Upper lobe of right lung (tissue), 1 donor: Measurements from ENCODE around the gene SPEN. TPM values are rescaled to one million over a fixed set of nuclear protein-coding genes. Genes with fewer than 3 reads are reported as not detected.

Experiments
- ATAC-seq: fragments of 200-7000 bp; cut with Tn5 transposase; one replicate; pipeline ENCODE4 v1.9.1; 2020; ENCODE audit warnings: mild to moderate bottlenecking, moderate library complexity
- DNase-seq: peaks from one replicate; pipeline ENCODE4 v3.0.0-alpha.2; 2020
- H3K27ac ChIP-seq: fragments of 200-600 bp; one replicate; pipeline ENCODE4 v1.8.0; 2022
- H3K27me3 ChIP-seq: fragments of 200-600 bp; one replicate; pipeline ENCODE4 v1.8.0; 2022; ENCODE audit warnings: mild to moderate bottlenecking
- H3K36me3 ChIP-seq: fragments of 200-600 bp; one replicate; pipeline ENCODE4 v1.8.0; 2022
- H3K4me1 ChIP-seq: fragments of 200-600 bp; one replicate; pipeline ENCODE4 v1.8.0; 2022
- H3K4me3 ChIP-seq: fragments of 200-600 bp; one replicate; pipeline ENCODE4 v1.8.0; 2022; ENCODE audit warnings: mild to moderate bottlenecking
- H3K9me3 ChIP-seq: fragments of 200-600 bp; one replicate; pipeline ENCODE4 v1.8.0; 2022
- intact Hi-C: fragments of 100-400 bp; cut with DNase I; formaldehyde crosslinking; loops from one replicate; pipeline ENCODE4 v1.11.0; 2022
- total RNA-seq: library from RNA; stranded (reverse); fragmentation: NEBNext Ultra II Directional; extraction: Animal tissue kit (Norgen Biotek cat#: 25700); gene quantifications from one replicate; pipeline ENCODE4 v1.2.1, GENCODE V29; 2021
- TF ChIP-seq, protein P1 (sequence below): fragments of 200-600 bp; IDR thresholded peaks from one replicate; pipeline ENCODE4 v1.8.0; 2022; ENCODE audit warnings: antibody characterized with exemption
- donor health status: DM: no; HTN: yes; CAD: no; lungs with severe emphysema.

SPEN gene
- total RNA-seq, 1 donor from 2014 or later: 53.1 TPM

DNA sequence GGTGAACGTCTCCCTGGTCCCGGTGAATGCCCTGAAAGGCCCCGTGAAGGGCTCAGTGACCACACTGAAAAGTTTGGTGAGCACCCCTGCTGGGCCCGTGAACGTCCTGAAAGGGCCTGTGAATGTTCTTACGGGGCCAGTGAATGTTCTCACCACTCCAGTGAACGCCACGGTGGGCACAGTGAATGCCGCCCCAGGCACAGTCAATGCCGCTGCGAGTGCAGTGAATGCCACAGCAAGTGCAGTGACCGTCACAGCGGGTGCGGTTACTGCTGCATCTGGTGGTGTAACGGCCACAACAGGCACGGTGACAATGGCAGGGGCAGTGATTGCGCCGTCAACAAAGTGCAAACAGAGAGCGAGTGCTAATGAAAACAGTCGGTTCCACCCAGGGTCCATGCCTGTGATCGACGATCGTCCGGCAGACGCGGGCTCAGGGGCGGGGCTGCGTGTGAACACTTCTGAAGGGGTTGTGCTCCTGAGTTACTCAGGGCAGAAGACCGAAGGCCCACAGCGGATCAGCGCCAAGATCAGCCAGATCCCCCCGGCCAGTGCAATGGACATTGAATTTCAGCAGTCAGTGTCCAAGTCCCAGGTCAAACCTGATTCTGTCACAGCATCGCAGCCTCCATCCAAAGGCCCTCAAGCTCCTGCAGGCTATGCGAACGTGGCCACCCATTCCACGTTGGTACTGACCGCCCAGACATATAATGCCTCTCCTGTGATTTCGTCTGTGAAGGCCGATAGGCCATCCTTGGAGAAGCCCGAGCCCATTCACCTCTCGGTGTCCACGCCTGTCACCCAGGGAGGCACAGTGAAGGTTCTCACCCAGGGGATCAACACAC lies 86.9 kb downstream of the SPEN start:
- Histone ChIP-seq H3K36me3 (peaks cover 98% of the 10 kb centered on the region), H3K4me3 (no peak overlapping the region), H3K27ac (no peak overlapping the region), H3K4me1 (peaks cover 9% of the 10 kb centered on the region), H3K27me3 (no peaks in the 10 kb centered on the region), H3K9me3 (no peaks in the 10 kb centered on the region)
- DNase-seq (peak; percentile 58), ATAC-seq (no peak)
- TF ChIP-seq, protein P1, sequence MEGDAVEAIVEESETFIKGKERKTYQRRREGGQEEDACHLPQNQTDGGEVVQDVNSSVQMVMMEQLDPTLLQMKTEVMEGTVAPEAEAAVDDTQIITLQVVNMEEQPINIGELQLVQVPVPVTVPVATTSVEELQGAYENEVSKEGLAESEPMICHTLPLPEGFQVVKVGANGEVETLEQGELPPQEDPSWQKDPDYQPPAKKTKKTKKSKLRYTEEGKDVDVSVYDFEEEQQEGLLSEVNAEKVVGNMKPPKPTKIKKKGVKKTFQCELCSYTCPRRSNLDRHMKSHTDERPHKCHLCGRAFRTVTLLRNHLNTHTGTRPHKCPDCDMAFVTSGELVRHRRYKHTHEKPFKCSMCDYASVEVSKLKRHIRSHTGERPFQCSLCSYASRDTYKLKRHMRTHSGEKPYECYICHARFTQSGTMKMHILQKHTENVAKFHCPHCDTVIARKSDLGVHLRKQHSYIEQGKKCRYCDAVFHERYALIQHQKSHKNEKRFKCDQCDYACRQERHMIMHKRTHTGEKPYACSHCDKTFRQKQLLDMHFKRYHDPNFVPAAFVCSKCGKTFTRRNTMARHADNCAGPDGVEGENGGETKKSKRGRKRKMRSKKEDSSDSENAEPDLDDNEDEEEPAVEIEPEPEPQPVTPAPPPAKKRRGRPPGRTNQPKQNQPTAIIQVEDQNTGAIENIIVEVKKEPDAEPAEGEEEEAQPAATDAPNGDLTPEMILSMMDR: no peak
- intact Hi-C loops: no loop called here

DNA sequence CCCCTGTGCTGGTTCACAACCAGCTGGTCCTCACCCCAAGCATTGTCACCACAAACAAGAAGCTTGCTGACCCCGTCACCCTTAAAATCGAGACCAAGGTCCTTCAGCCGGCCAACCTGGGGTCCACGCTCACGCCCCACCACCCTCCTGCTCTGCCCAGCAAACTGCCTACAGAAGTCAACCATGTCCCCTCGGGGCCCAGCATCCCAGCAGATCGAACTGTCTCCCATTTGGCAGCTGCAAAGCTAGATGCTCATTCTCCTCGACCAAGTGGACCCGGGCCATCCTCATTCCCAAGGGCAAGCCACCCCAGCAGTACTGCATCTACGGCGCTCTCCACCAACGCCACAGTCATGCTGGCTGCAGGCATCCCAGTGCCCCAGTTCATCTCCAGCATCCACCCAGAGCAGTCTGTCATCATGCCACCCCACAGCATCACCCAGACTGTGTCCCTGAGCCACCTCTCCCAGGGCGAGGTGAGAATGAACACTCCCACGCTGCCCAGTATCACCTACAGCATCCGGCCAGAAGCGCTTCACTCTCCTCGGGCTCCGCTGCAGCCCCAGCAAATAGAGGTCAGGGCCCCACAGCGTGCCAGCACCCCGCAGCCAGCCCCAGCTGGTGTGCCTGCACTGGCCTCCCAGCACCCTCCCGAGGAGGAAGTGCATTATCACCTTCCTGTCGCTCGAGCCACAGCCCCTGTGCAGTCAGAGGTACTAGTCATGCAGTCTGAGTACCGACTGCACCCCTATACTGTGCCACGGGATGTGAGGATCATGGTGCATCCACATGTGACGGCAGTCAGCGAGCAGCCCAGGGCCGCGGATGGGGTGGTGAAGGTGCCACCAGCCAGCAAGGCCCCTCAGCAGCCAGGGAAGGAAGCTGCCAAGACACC lies 87.8 kb downstream of the SPEN start:
- peaks cover 98% of the 10 kb centered on the region for H3K36me3 ChIP-seq
- peak; percentile 43 for DNase-seq
- H3K4me3 ChIP-seq: no peak overlapping the region
- peaks cover 14% of the 10 kb centered on the region for H3K4me1 ChIP-seq
- no peaks in the 10 kb centered on the region for H3K9me3 ChIP-seq
- TF ChIP-seq, protein P1: no peak
- no peak overlapping the region for H3K27ac ChIP-seq
- ATAC-seq: peak; percentile 2
- no peaks in the 10 kb centered on the region for H3K27me3 ChIP-seq
- intact Hi-C loops: no loop called here

DNA sequence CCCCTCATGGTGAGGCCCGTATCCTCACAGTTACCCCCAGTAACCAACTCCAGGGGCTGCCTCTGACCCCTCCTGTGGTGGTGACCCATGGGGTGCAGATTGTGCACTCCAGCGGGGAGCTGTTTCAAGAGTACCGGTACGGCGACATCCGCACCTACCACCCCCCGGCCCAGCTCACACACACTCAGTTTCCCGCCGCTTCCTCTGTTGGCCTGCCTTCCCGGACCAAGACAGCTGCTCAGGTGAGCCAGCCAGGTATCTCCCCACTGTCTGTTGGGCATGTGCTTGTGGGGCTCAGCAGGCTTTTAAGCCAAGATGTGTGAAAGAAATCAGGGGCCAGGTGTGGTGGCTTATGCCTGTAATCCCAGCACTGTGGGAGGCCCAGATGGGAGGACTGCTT lies 88.5 kb downstream of the SPEN start:
- TF ChIP-seq, protein P1: no peak
- Histone ChIP-seq H3K27ac (no peak overlapping the region), H3K9me3 (no peaks in the 10 kb centered on the region), H3K4me1 (peaks cover 14% of the 10 kb centered on the region), H3K4me3 (no peak overlapping the region), H3K36me3 (peaks cover 98% of the 10 kb centered on the region), H3K27me3 (no peaks in the 10 kb centered on the region)
- intact Hi-C loops: no loop called here
- DNase-seq (peak; percentile 40), ATAC-seq (no peak)

DNA sequence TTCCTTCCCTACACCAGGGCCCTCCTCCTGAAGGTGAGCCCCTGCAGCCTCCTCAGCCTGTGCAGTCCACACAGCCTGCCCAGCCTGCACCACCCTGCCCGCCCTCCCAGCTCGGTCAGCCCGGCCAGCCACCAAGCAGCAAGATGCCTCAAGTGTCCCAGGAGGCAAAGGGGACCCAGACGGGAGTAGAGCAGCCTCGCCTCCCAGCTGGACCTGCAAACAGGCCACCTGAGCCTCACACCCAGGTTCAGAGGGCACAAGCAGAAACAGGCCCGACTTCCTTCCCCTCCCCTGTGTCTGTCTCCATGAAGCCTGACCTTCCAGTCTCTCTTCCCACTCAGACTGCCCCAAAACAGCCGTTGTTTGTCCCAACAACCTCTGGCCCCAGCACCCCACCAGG lies 89.6 kb downstream of the SPEN start:
- intact Hi-C loops: no loop called here
- no peak for ATAC-seq
- Histone ChIP-seq H3K4me1 (peaks cover 14% of the 10 kb centered on the region), H3K27me3 (no peaks in the 10 kb centered on the region), H3K36me3 (peaks cover 98% of the 10 kb centered on the region), H3K4me3 (no peak overlapping the region), H3K27ac (peak overlapping the region; percentile 28), H3K9me3 (no peaks in the 10 kb centered on the region)
- DNase-seq: peak; percentile 58
- TF ChIP-seq, protein P1: no peak

DNA sequence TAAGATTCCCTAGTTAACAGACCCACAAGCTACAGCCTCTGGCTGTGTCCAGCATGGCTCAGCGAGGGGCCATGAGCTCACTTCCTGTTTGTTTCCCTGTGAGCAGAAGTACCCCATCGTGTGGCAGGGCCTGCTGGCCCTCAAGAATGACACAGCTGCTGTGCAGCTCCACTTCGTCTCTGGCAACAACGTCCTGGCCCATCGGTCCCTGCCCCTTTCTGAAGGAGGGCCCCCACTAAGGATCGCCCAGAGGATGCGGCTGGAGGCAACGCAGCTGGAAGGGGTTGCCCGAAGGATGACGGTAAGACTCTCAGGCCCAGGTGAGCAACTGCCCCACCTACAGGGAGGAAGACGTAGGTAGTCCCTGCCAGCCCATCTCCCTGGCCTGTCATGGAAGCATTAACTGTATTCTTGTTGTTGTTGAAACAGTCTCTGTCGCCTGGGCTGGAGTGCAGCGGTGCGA lies 90.2 kb downstream of the SPEN start:
- H3K36me3 ChIP-seq: peaks cover 98% of the 10 kb centered on the region
- peak overlapping the region; percentile 28 for H3K27ac ChIP-seq
- H3K4me1 ChIP-seq: peaks cover 14% of the 10 kb centered on the region
- DNase-seq (peak; percentile 45), ATAC-seq (no peak)
- TF ChIP-seq, protein P1: no peak
- no peaks in the 10 kb centered on the region for H3K9me3 ChIP-seq
- intact Hi-C loops: no loop called here
- no peaks in the 10 kb centered on the region for H3K27me3 ChIP-seq
- no peak overlapping the region for H3K4me3 ChIP-seq
